ENCODE measurements around the gene CCL24. TPM values are rescaled to one million over a fixed set of nuclear protein-coding genes. Genes with fewer than 3 reads are reported as not detected.
"Not testable (repeated sequence)": the region's sequence is repeated elsewhere in the genome, so short reads cannot be mapped to it uniquely, and the experiment has no call there.

CCL24 gene
- total RNA-seq, 1 donor: not detected

DNA sequence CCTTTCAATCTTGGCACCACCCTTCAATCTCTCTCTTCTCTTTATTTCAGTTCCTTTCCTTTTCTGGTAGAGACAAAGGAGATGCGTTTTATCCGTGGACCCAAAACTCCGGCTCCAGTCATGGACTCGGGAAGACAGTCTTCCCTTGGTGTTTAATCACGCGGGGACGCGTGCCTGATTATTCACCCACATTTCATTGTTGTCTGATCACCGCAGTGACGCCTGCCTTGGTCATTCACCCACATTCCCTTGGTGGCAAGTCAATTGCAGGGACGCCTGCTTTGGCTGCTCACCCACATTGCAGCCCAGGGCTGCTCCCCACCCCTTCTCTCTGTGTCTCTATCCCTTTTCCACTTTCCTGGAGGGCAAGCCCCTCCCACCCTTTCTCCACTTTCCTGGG, 34.1 kb downstream of the CCL24 start:
- not testable (repeated sequence) for H3K27me3 ChIP-seq (ENCODE audit: insufficient read depth, low read length); H3K4me1 ChIP-seq (ENCODE audit: insufficient read depth, low read length); H3K4me3 ChIP-seq (ENCODE audit: low read length); H3K9me3 ChIP-seq (ENCODE audit: low read depth, low read length)

DNA sequence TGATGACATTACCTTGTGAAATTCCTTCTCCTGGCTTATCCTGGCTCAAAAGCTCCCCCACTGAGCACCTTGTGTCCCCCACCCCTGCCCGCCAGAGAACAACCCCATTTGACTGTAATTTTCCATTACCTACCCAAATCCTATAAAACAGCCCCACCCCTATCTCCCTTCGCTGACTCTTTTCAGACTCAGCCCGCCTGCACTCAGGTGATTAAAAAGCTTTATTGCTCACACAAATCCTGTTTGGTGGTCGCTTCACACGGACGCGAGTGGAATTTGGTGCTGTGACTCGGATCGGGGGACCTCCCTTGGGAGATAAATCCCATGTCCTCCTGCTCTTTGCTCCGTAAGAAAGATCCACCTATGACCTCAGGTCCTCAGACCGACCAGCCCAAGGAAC, 34.6 kb downstream of the CCL24 start:
- not testable (repeated sequence) for H3K9me3 ChIP-seq (ENCODE audit: low read depth, low read length); H3K4me1 ChIP-seq (ENCODE audit: insufficient read depth, low read length); H3K4me3 ChIP-seq (ENCODE audit: low read length); H3K27me3 ChIP-seq (ENCODE audit: insufficient read depth, low read length)

DNA sequence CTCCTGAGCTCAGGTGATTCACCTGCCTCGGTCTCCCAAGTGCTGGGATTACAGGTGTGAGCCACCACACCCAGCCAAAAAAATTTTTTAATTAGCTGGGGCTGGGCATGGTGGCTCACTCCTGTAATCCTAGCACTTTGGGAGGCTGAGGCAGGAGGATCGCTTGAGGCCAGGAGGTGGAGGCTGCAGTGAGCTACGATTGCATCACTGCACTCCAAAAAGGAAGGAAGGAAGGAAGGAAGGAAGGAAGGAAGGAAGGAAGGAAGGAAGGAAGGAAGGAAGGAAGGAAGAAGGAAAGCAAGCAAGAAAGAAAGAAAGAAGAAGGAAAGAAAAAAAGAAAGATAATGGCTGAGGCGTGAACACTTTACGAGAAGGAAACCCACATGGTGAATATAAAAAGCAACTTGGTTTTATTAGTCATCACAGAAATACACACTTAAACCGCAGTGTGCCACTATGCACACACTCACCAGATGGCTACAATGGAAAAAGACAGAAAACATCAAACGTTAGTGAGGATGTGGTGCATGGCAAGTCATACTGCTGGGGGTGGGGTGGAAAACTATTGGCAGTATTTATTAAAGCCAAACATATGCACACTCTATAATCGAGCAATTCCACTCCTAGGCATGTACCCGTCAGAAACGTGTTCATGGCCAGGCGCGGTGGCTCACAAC, 37.2 kb downstream of the CCL24 start:
- Histone ChIP-seq H3K27me3 (ENCODE audit: insufficient read depth, low read length) (no peaks in the 10 kb centered on the region), H3K4me1 (ENCODE audit: insufficient read depth, low read length) (no peaks in the 10 kb centered on the region), H3K4me3 (ENCODE audit: low read length) (no peak overlapping the region), H3K9me3 (ENCODE audit: low read depth, low read length) (no peaks in the 10 kb centered on the region)

DNA sequence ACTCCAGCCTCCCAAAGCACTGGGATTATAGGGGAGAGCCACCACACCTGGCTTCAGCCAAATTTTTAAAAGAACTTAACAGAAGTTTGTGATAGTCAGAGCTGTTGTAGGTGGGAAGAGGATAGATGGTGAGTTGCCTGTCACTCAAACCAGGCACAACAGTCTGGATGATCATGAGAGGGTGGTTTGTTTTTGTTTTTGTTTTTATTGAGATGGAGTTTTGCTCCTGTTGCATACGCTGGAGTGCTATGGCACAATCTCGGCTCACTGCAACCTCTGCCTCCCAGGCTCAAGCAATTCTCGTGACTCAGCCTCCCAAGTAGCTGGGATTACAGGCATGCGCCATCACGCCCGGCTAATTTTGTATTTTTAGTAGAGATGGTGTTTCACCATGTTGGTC, 39.6 kb downstream of the CCL24 start:
- H3K27me3 ChIP-seq (ENCODE audit: insufficient read depth, low read length); H3K4me3 ChIP-seq (ENCODE audit: low read length); H3K9me3 ChIP-seq (ENCODE audit: low read depth, low read length); H3K4me1 ChIP-seq (ENCODE audit: insufficient read depth, low read length): not testable (repeated sequence)

DNA sequence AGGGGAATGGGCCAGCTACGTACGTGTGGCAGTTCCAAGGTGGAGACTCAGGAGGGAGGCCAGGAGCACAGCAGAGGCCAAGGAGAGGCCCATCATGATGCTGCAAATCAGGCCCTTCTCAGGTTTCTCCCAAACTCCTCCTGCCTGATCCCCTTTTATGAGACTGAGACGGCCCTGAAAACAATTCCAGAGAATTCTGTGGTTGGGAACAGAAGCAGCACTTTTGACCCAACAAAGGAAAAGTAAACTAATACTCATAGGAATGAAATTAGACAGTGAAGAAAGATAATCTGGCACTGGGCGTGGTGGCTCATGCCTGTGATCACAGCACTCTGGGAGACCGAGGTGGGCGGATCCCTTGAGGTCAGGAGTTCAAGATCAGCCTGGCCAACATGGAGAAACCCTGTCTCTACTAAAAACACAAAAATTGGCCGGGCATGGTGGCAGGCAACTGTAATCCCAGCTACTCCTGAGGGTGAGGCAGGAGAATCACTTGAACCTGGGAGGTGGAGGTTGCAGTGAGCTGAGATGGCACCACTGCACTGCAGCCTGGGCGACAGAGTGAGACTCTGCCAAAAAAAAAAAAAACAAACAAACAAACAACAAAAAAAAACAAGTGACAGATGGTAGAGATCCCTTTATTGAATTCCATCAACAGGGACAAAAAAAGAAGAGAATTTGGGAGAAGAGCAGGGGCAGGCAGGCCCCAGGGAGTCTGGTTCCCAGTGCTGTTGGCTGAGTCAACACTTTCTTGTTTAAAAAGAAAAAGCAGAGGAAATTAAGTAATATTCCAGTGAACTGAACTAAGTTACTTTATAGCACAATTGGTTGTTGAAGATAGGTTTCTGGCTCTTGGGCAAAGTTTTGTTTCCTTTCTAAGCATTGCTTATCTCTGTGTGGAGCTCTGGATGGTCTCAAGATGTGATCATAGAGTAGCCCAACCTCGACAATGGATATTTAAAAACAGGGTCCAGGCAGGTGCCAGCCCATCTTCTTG, 41.2 kb downstream of the CCL24 start, which contains the start of gene CCL26:
Gene CCL26 (minus strand): TSS at position 131 of the 997 bp plus-strand sequence. CDS start 35 bp downstream, at position 96.
- no peaks in the 10 kb centered on the region for H3K27me3 ChIP-seq (ENCODE audit: insufficient read depth, low read length)
- H3K9me3 ChIP-seq (ENCODE audit: low read depth, low read length): no peaks in the 10 kb centered on the region
- no peak within 1 kb of the TSS for H3K4me3 ChIP-seq (ENCODE audit: low read length)
- no peaks in the 10 kb centered on the region for H3K4me1 ChIP-seq (ENCODE audit: insufficient read depth, low read length)

DNA sequence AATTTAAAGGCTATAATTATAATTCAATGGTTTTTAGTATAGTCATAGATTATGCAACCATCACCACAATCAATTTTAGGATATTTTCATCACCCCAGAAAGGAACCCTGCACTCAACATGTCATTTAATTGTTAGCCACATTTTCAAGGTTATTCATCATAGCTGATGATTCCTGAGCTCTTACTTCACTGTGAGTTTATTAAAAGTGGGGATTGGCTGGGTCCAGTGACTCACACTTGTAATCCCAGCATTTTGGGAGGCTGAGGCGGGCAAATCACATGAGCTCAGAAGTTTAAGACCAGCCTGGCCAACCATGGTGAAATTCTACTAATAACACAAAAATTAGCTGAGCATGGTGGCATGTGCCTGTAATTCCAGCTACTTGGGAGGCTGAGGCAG, 42.4 kb downstream of the CCL24 start:
- H3K27me3 ChIP-seq (ENCODE audit: insufficient read depth, low read length): no peaks in the 10 kb centered on the region
- no peak overlapping the region for H3K4me3 ChIP-seq (ENCODE audit: low read length)
- no peaks in the 10 kb centered on the region for H3K4me1 ChIP-seq (ENCODE audit: insufficient read depth, low read length)
- H3K9me3 ChIP-seq (ENCODE audit: low read depth, low read length): no peaks in the 10 kb centered on the region

DNA sequence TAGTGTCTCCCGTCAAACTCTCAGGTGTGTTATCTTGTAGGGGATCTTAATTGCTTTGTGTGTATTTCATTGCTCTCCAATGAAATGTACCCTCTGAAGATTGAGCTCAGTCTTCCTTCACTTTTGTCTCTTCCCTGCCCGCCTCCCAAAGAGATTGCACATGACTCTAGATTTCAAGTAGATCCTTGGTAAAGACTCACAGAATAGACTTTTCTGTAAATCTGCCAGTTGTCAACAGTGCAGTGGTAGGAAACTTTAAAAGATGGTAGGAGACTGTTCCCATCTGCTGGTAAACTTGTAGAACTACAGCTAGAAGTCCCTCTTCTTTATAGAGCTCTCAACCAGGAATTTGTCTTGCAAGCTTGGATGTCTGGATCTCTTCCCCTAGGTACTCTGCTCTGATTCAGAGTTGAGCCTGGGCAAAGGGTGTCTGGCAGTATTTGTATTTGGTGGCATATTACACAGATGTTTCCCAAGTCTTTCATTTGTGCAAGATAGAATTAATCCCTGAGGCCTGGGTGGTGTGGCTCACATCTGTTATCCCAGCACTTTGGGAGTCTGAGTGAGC, 51.2 kb downstream of the CCL24 start:
- H3K9me3 ChIP-seq (ENCODE audit: low read depth, low read length): no peaks in the 10 kb centered on the region
- H3K4me3 ChIP-seq (ENCODE audit: low read length): no peak overlapping the region
- H3K27me3 ChIP-seq (ENCODE audit: insufficient read depth, low read length): no peaks in the 10 kb centered on the region
- H3K4me1 ChIP-seq (ENCODE audit: insufficient read depth, low read length): peaks cover 6% of the 10 kb centered on the region

DNA sequence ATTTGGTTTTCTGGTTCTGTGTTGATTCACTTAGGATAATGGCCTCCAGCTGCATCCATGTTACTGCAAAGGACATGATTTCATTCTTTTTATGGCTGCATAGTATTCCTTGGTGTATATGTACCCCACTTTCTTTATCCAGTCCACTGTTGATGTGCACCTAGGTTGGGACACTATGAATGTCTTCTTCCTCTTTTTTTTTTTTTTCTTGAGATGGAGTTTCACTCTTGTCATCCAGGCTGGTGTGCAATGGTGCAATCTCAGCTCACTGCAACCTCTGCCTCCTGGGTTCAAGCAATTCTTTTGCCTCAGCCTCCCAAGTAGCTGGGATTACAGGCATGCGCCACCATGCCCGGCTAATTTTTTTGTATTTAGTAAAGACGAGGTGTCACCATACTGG, 51.8 kb downstream of the CCL24 start:
- not testable (repeated sequence) for H3K27me3 ChIP-seq (ENCODE audit: insufficient read depth, low read length); H3K4me1 ChIP-seq (ENCODE audit: insufficient read depth, low read length); H3K9me3 ChIP-seq (ENCODE audit: low read depth, low read length); H3K4me3 ChIP-seq (ENCODE audit: low read length)

Other genes starting within 250 kb of the CCL24 start
- gene HIP1, start 74.9 kb downstream of the CCL24 start, total RNA-seq: 4.2 TPM
- gene CCL26, start 41.6 kb downstream of the CCL24 start, total RNA-seq: not detected
- 65.3 TPM for gene RHBDD2, start 65.2 kb upstream of the CCL24 start, total RNA-seq
- 35.6 TPM for gene POR, start 101.3 kb upstream of the CCL24 start, total RNA-seq
- gene TMEM120A, start 180.8 kb upstream of the CCL24 start, total RNA-seq: 10.9 TPM
- gene STYXL1, start 234.2 kb upstream of the CCL24 start, total RNA-seq: 10.8 TPM
- 28.2 TPM for gene MDH2, start 234.3 kb upstream of the CCL24 start, total RNA-seq

Measured in mononuclear cell (primary cell).